K562 (cell line): ENCODE data around the gene EBF4. TPM values are rescaled to one million over a fixed set of nuclear protein-coding genes. Genes with fewer than 3 reads are reported as not detected.

Experiments
- ARID1B ChIP-seq: fragments of 450-650 bp; IDR thresholded peaks from 2 replicates; pipeline ENCODE4 v1.6.1; 2016; ENCODE audit warnings: antibody characterized with exemption, mild to moderate bottlenecking, inconsistent platforms
- ELF1 ChIP-seq: fragments of 200-800 bp; sonication (Bioruptor generic); IDR thresholded peaks from 2 replicates; pipeline ENCODE4 v1.6.1; 2016; ENCODE audit warnings: missing genetic modification characterization, missing compliant biosample characterization
- ERF ChIP-seq: fragments of 450-650 bp; formaldehyde crosslinking; IDR thresholded peaks from 2 replicates; pipeline ENCODE4 v1.4.0; 2020; ENCODE audit warnings: mild to moderate bottlenecking, mixed read lengths
- GABPA ChIP-seq: fragments of 200-800 bp; sonication (Bioruptor generic); conservative IDR thresholded peaks from 2 replicates; pipeline ENCODE4 v1.6.1; 2016; ENCODE audit warnings: low read depth, missing genetic modification characterization, missing compliant biosample characterization
- HNRNPUL1 ChIP-seq: fragments of 200-400 bp; formaldehyde crosslinking; IDR thresholded peaks from 2 replicates; pipeline ENCODE4 v1.6.1; 2017; ENCODE audit warnings: low read length
- LARP7 ChIP-seq: fragments of 450-650 bp; IDR thresholded peaks from 2 replicates; pipeline ENCODE4 v1.6.1; 2016
- MBD2 ChIP-seq: sonication (generic); IDR thresholded peaks from 2 replicates; pipeline ENCODE4 v1.6.1; 2016; ENCODE audit warnings: low read depth, borderline replicate concordance
- RBBP5 ChIP-seq: fragments of 200-600 bp; sonication (generic); IDR thresholded peaks from 2 replicates; pipeline ENCODE4 v1.6.1; 2012; ENCODE audit warnings: borderline replicate concordance, mild to moderate bottlenecking, low read length, control low read depth, inconsistent platforms; ENCODE audit not compliant: insufficient read depth, poor library complexity, severe bottlenecking
- SIN3B ChIP-seq: fragments of 450-650 bp; IDR thresholded peaks from 2 replicates; pipeline ENCODE4 v1.6.1; 2017; ENCODE audit warnings: low read depth, mild to moderate bottlenecking, moderate library complexity
- TCF7L2 ChIP-seq: fragments of 150-350 bp; IDR thresholded peaks from 2 replicates; pipeline ENCODE4 v1.6.1; 2016; ENCODE audit warnings: low read depth, mild to moderate bottlenecking, low read length, moderate library complexity
- USF1 ChIP-seq: sonication (generic); formaldehyde crosslinking; IDR thresholded peaks from 2 replicates; pipeline ENCODE4 v1.9.0; 2022; ENCODE audit warnings: mild to moderate bottlenecking, missing genetic modification reagents
- ZFX ChIP-seq: sonication (generic); formaldehyde crosslinking; IDR thresholded peaks from 2 replicates; pipeline ENCODE4 v1.8.0; 2022; ENCODE audit warnings: mild to moderate bottlenecking, missing genetic modification reagents, moderate library complexity
- ZKSCAN1 ChIP-seq: fragments of 150-350 bp; IDR thresholded peaks from 2 replicates; pipeline ENCODE4 v1.6.1; 2016; ENCODE audit warnings: low read depth, low read length
- ZNF311 ChIP-seq: fragments of 250-450 bp; sonication (Bioruptor Pico); IDR thresholded peaks from 2 replicates; pipeline ENCODE4 v1.4.0; 2020; ENCODE audit warnings: mild to moderate bottlenecking, moderate library complexity
- polyA plus RNA-seq, 8 experiments: library from polyadenylated mRNA; depleted of rRNA in 4 of 8; stranded (reverse) in 5 of 8; unstranded in 3 of 8; fragments of >200 nt; fragmentation: Nextera tagmentation in 2 of 8; fragmentation: Illumina TruSeq in 1 of 8; extraction: Ambion mirVana in 2 of 8; extraction: Trizol in 1 of 8; gene quantifications; 2 replicates each; pipeline versions ENCODE4 v1.2.1 to v1.2.3, GENCODE V29; 2011 to 2014; ENCODE audit warnings: inconsistent platforms in 1 of 8, missing spikeins in 1 of 8
- total RNA-seq, 7 experiments: library from RNA; depleted of rRNA in 6 of 7; stranded (reverse); fragments of >200 nt in 6 of 7; fragmentation: Illumina TruSeq in 2 of 7; extraction: Trizol in 2 of 7; gene quantifications; 2 replicates each; pipeline versions ENCODE4 v1.2.1 to v1.2.3, GENCODE V29; 2011 to 2021; ENCODE audit warnings: low replicate concordance in 1 of 7
- TF ChIP-seq, protein P1 (sequence below), 2 experiments: fragments of 450-650 bp in 1 of 2; sonication (generic) in 1 of 2; formaldehyde crosslinking in 1 of 2; IDR thresholded peaks; 2 replicates each; pipeline versions ENCODE4 v1.7.1 to v1.9.0; 2016 to 2022; ENCODE audit warnings: inconsistent platforms in 1 of 2, mild to moderate bottlenecking in 1 of 2, missing genetic modification reagents in 1 of 2

The EBF4 gene
- total and polyA plus RNA-seq, 9 of the 15 experiments (the other 6 are each of a cell fraction or from before 2014, with no cell fraction given): 0.09 TPM; not detected in 8

- TF ChIP-seq, protein P1, sequence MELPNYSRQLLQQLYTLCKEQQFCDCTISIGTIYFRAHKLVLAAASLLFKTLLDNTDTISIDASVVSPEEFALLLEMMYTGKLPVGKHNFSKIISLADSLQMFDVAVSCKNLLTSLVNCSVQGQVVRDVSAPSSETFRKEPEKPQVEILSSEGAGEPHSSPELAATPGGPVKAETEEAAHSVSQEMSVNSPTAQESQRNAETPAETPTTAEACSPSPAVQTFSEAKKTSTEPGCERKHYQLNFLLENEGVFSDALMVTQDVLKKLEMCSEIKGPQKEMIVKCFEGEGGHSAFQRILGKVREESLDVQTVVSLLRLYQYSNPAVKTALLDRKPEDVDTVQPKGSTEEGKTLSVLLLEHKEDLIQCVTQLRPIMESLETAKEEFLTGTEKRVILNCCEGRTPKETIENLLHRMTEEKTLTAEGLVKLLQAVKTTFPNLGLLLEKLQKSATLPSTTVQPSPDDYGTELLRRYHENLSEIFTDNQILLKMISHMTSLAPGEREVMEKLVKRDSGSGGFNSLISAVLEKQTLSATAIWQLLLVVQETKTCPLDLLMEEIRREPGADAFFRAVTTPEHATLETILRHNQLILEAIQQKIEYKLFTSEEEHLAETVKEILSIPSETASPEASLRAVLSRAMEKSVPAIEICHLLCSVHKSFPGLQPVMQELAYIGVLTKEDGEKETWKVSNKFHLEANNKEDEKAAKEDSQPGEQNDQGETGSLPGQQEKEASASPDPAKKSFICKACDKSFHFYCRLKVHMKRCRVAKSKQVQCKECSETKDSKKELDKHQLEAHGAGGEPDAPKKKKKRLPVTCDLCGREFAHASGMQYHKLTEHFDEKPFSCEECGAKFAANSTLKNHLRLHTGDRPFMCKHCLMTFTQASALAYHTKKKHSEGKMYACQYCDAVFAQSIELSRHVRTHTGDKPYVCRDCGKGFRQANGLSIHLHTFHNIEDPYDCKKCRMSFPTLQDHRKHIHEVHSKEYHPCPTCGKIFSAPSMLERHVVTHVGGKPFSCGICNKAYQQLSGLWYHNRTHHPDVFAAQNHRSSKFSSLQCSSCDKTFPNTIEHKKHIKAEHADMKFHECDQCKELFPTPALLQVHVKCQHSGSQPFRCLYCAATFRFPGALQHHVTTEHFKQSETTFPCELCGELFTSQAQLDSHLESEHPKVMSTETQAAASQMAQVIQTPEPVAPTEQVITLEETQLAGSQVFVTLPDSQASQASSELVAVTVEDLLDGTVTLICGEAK (IDR thresholded peaks at IDR 0.05): peak; percentile 98
- TF ChIP-seq, protein P1 (CRISPR knock-in tag; IDR thresholded peaks at IDR 0.05): no peak
- TF ChIP-seq MBD2 (peak; percentile 71), ERF (CRISPR knock-in tag) (no peak), GABPA (peak; percentile 99), ARID1B (no peak), ZNF311 (CRISPR knock-in tag) (no peak), HNRNPUL1 (no peak), USF1 (CRISPR knock-in tag) (peak; percentile 30; the same call in 1 of the 2 replicates), LARP7 (no peak), TCF7L2 (no peak), ZFX (CRISPR knock-in tag) (peak; percentile 59), ELF1 (peak; percentile 92), ZKSCAN1 (peak; percentile 70; the same call in 1 of the 2 replicates), SIN3B (peak; percentile 100), RBBP5 (peak; percentile 93)
Observed at GRCh38 chr20:2663887-2664719, 28.5 kb upstream of the EBF4 start, which contains the start of gene IDH3B (continued).
